WTC11 (cell line): ENCODE results near the gene FMNL2. TPM values are rescaled to one million over a fixed set of nuclear protein-coding genes. Genes with fewer than 3 reads are reported as not detected.

Experiments used
- ATAC-seq: fragments of 200-7000 bp; cut with Tn5 transposase; 2 replicates; pipeline ENCODE4 v1.10.0; 2021; ENCODE audit warnings: mild to moderate bottlenecking, moderate library complexity
- CTCF ChIA-PET: fragments of 300-600 bp; sonication (Branson Sonifier 250); formaldehyde crosslinking; loops from one replicate; lab custom pipeline; 2021; ENCODE audit warnings: antibody characterized with exemption; lab: Charles Lee
- POLR2A ChIA-PET: fragments of 350-600 bp; sonication (Branson Sonifier 250); formaldehyde crosslinking; loops from one replicate; lab custom pipeline; 2021; ENCODE audit warnings: antibody characterized with exemption; lab: Charles Lee
- DNase-seq: peaks from one replicate; pipeline ENCODE4 v3.0.0; 2021; ENCODE audit warnings: low spot score
- H3K27ac Mint-ChIP-seq: 2 replicates; pipeline ENCODE4 v1.8.0; 2021; ENCODE audit warnings: mixed read lengths
- H3K27me3 Mint-ChIP-seq: 2 replicates; pipeline ENCODE4 v1.8.0; 2021; ENCODE audit warnings: low read depth, mild to moderate bottlenecking, moderate library complexity, mixed read lengths
- H3K36me3 Mint-ChIP-seq: 2 replicates; pipeline ENCODE4 v1.8.0; 2021; ENCODE audit warnings: mixed read lengths
- H3K4me1 Mint-ChIP-seq: 2 replicates; pipeline ENCODE4 v1.8.0; 2022; ENCODE audit warnings: mixed read lengths
- H3K4me3 Mint-ChIP-seq: 2 replicates; pipeline ENCODE4 v1.8.0; 2021; ENCODE audit warnings: mild to moderate bottlenecking, moderate library complexity, mixed read lengths
- H3K9me3 Mint-ChIP-seq: 2 replicates; pipeline ENCODE4 v1.8.0; 2021; ENCODE audit warnings: mixed read lengths
- AR ChIP-seq: fragments of 250-450 bp; sonication (Bioruptor Pico); IDR thresholded peaks from 2 replicates; pipeline ENCODE4 v1.9.0; 2021; ENCODE audit warnings: mild to moderate bottlenecking
- ARID4B ChIP-seq: sonication (generic); formaldehyde crosslinking; IDR thresholded peaks from 2 replicates; pipeline ENCODE4 v1.8.0; 2023; ENCODE audit warnings: missing genetic modification reagents, mild to moderate bottlenecking, borderline replicate concordance
- CTCF ChIP-seq: fragments of 200-600 bp; IDR thresholded peaks from 2 replicates; pipeline ENCODE4 v1.8.0; 2022; ENCODE audit warnings: antibody characterized with exemption
- GABPB1 ChIP-seq: sonication (generic); formaldehyde crosslinking; IDR thresholded peaks from 2 replicates; pipeline ENCODE4 v1.8.1; 2023; ENCODE audit warnings: mild to moderate bottlenecking, missing genetic modification reagents
- MYBL2 ChIP-seq: sonication (generic); formaldehyde crosslinking; IDR thresholded peaks from 2 replicates; pipeline ENCODE4 v1.8.1; 2023; ENCODE audit warnings: mild to moderate bottlenecking, moderate library complexity, missing genetic modification reagents
- SOX15 ChIP-seq: fragments of 250-450 bp; sonication (Bioruptor Pico); IDR thresholded peaks from 2 replicates; pipeline ENCODE4 v1.9.0; 2021; ENCODE audit warnings: mild to moderate bottlenecking
- ZMAT4 ChIP-seq: fragments of 250-450 bp; sonication (Bioruptor Pico); IDR thresholded peaks from 2 replicates; pipeline ENCODE4 v1.9.0; 2021; ENCODE audit warnings: mild to moderate bottlenecking
- ZNF425 ChIP-seq: fragments of 250-450 bp; sonication (Bioruptor Pico); conservative IDR thresholded peaks from 2 replicates; pipeline ENCODE4 v1.9.0; 2021; ENCODE audit warnings: mild to moderate bottlenecking
- ZNF512 ChIP-seq: sonication (generic); formaldehyde crosslinking; IDR thresholded peaks from 2 replicates; pipeline ENCODE4 v1.8.1; 2022; ENCODE audit warnings: missing genetic modification reagents, borderline replicate concordance
- ZNF532 ChIP-seq: fragments of 250-450 bp; sonication (Bioruptor Pico); IDR thresholded peaks from 2 replicates; pipeline ENCODE4 v1.9.0; 2021; ENCODE audit warnings: mild to moderate bottlenecking, borderline replicate concordance
- ZNF671 ChIP-seq: fragments of 250-450 bp; sonication (Bioruptor Pico); IDR thresholded peaks from 2 replicates; pipeline ENCODE4 v1.8.0; 2021; ENCODE audit warnings: mild to moderate bottlenecking
- total RNA-seq: library from RNA; stranded (reverse); gene quantifications from 3 replicates; pipeline ENCODE4 v1.2.3, GENCODE V29; 2021

FMNL2 gene
- total RNA-seq, 1 experiment from 2014 or later, result 43.0 TPM

- TF ChIP-seq ZNF532 (no peak), ARID4B (CRISPR knock-in tag) (no peak), GABPB1 (CRISPR knock-in tag) (no peak), ZMAT4 (CRISPR knock-in tag) (no peak), ZNF512 (CRISPR knock-in tag) (no peak)
- TF ChIP-seq, all 79 proteins: peak for 0
Measured at GRCh38 chr2:152440049-152440448, 105.1 kb downstream of the FMNL2 start (continued).

- no peaks in the 10 kb centered on the region for H3K27me3 Mint-ChIP-seq
- H3K4me1 Mint-ChIP-seq, result peaks cover 78% of the 10 kb centered on the region
- ATAC-seq (no peak), DNase-seq (no peak)
- no peak overlapping the region for H3K4me3 Mint-ChIP-seq
- peak overlapping the region; percentile 12; the same call in 1 of the 2 replicates for H3K27ac Mint-ChIP-seq
- no peaks in the 10 kb centered on the region for H3K9me3 Mint-ChIP-seq
- CTCF ChIA-PET, result no interaction called here
- no peaks in the 10 kb centered on the region for H3K36me3 Mint-ChIP-seq
- POLR2A ChIA-PET, result no interaction called here
- no peak for TF ChIP-seq CTCF
- no peak for TF ChIP-seq SOX15
- no peak for TF ChIP-seq MYBL2 (CRISPR knock-in tag)
- TF ChIP-seq ZNF532, result no peak
- TF ChIP-seq AR (CRISPR knock-in tag), result no peak
- TF ChIP-seq ZNF425 (CRISPR knock-in tag), result no peak
- no peak for TF ChIP-seq ZNF671
Measured at GRCh38 chr2:152440460-152440859, 105.5 kb downstream of the FMNL2 start.
